ENCODE data around the gene ARL15.

ARL15 gene

GRCh38 chr5:54088081-54088480 is 222.3 kb downstream of the ARL15 start:
- TF ChIP-seq CTCF (IDR thresholded peaks at IDR 0.05; ENCODE audit: low read depth, low read length) = no peak
- peak in 1 of 2 donors; percentile 49 for DNase-seq (ENCODE audit: low read depth in 2 of 2)

DNA sequence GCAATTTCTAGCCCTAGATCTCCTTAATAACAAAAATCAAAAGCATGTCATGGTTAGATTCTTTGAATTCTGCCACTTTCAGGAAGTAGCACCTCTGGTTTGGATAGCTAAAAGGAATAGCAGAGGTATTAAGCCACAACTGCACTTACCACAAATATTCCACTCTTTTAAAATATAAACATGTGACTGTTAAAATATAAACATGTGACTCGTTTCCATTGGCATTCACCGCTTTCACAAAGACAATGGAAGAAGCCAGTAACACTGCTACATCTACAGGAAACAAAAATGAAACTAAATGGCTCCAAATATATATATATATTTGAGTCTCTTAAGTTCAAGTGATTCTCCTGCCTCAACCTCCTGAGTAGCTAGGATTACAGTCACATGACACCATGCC is 222.9 kb downstream of the ARL15 start:
- H3K4me3 ChIP-seq (replicated peaks in 1 of 2; ENCODE audit: low read depth in 2 of 2, low read length in 2 of 2) = peak overlapping the region in 1 of 2 donors; percentile 12
- TF ChIP-seq CTCF (IDR thresholded peaks at IDR 0.05; ENCODE audit: low read depth, low read length) = no peak
- peak; percentile 46 to 87 for DNase-seq (ENCODE audit: low read depth in 2 of 2)

More at GRCh38 chr5:54088081-54088480, 222.3 kb downstream of the ARL15 start:
- no peak overlapping the region for H3K4me3 ChIP-seq (replicated peaks in 1 of 2; ENCODE audit: low read depth in 2 of 2, low read length in 2 of 2)

DNA sequence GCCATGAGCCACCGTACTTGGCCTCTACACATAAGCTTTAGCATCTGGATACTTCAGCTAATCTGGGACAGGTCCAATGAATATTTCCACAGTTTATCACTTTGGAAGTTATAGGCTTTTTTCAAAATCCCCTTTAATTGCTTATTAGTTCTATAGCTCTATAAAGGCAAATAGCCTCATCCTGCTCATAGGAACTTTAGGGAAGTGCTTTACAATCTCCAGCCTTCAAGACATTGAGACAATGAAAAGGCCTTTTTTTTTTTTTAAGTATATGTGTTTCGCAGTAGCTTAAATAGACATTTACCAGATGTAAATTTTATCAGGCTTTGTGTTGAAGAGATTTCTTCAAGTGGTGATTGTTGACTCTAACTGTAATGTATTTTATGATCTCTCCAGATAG is 224.2 kb downstream of the ARL15 start:
- no peak for DNase-seq (ENCODE audit: low read depth in 2 of 2)
- H3K4me3 ChIP-seq (replicated peaks in 1 of 2; ENCODE audit: low read depth in 2 of 2, low read length in 2 of 2) = no peak overlapping the region
- no peak for TF ChIP-seq CTCF (IDR thresholded peaks at IDR 0.05; ENCODE audit: low read depth, low read length)

DNA sequence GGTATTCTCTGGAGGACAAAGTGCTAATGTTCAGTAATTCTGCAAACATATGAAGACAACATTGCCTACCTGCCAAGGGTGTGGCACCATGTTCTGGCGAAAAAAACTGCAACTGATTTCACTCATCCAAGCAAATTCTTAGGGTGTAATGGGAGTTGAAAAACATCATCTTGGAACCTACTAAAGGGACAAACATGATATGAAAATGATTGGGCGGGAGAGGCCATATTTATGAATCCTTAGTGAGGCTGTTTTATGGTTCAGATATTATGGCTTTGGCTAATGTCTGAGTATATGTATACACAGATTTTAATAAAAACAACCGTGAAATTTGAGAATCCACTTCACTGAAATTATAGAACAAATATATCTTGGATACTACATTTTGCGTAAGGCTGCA is 225.7 kb downstream of the ARL15 start:
- no peak overlapping the region for H3K4me3 ChIP-seq (replicated peaks in 1 of 2; ENCODE audit: low read depth in 2 of 2, low read length in 2 of 2)
- no peak for TF ChIP-seq CTCF (IDR thresholded peaks at IDR 0.05; ENCODE audit: low read depth, low read length)
- no peak for DNase-seq (ENCODE audit: low read depth in 2 of 2)

DNA sequence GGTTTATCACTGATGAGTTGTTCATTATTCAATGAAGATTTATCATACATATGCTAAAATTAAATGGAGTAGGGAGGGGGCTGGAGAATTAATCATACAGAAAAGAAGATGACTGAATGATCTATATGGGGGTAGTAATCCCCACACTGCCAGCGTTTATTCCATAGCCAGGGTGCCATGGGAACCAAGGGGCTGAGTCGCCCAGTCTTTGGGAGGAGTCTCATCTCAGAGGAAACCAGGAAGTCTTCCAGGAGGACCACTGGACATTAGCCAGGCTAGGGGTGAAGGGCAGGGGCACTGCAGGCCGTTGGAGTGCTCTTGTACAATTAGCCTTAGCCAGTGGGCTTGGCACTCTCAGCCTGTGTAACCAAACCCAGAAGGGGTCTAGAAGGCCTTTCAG is 226.5 kb downstream of the ARL15 start:
- no peak for TF ChIP-seq CTCF (IDR thresholded peaks at IDR 0.05; ENCODE audit: low read depth, low read length)
- DNase-seq (ENCODE audit: low read depth in 2 of 2) = peak; percentile 13 to 15
- no peak overlapping the region for H3K4me3 ChIP-seq (replicated peaks in 1 of 2; ENCODE audit: low read depth in 2 of 2, low read length in 2 of 2)

GRCh38 chr5:54083245-54083644 is 227.1 kb downstream of the ARL15 start:
- no peak for TF ChIP-seq CTCF (IDR thresholded peaks at IDR 0.05; ENCODE audit: low read depth, low read length)

GRCh38 chr5:54081415-54081814 is 229.0 kb downstream of the ARL15 start:
- no peak for TF ChIP-seq CTCF (IDR thresholded peaks at IDR 0.05; ENCODE audit: low read depth, low read length)
- DNase-seq (ENCODE audit: low read depth in 2 of 2) = no peak
- H3K4me3 ChIP-seq (replicated peaks in 1 of 2; ENCODE audit: low read depth in 2 of 2, low read length in 2 of 2) = no peak overlapping the region

More at GRCh38 chr5:54083245-54083644, 227.1 kb downstream of the ARL15 start:
- DNase-seq (ENCODE audit: low read depth in 2 of 2) = no peak
- H3K4me3 ChIP-seq (replicated peaks in 1 of 2; ENCODE audit: low read depth in 2 of 2, low read length in 2 of 2) = no peak overlapping the region

Data from cardiac fibroblast (primary cell).